ENCODE results near the gene ALKBH5. TPM values are rescaled to one million over a fixed set of nuclear protein-coding genes. Genes with fewer than 3 reads are reported as not detected.

ALKBH5 gene
- total and polyA plus RNA-seq, 10 of the 15 experiments (the other 5 are each of a cell fraction or from before 2014, with no cell fraction given) = 13.7 to 99.9 (median 52.4) TPM

DNA sequence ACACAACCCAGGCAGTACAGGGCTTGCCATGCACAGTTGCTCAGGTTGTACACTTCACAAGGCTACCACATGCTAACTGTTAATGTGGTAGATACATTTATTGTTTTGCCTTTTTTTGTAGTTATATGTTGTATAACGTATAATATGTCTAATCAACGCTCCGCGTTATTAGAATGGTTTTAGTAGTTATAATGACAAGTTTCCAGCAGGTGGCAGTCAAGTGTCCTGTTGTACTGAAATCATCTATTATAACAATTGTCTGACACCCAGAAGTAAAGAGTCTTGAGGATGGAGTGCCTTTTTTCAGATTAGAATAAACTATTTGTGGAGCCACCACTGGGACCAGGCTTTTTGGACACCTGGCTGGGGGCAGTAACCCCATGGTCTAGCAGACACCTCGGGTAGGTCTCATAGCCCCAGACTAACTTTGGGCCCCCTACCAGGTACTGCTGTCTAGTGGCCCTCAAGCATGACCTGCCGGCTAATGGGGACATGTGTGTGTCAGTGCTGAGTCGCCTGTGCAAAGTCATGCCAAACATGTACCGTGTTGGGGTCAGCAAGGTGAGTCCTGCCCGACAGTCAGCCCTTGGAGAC lies 42.3 kb upstream of the ALKBH5 start (continued):
- no peak for TF ChIP-seq CBX5 (IDR thresholded peaks at IDR 0.05; ENCODE audit: low read depth)
- TF ChIP-seq SMAD1 (IDR thresholded peaks at IDR 0.05; ENCODE audit: low read depth, partially characterized antibody) = no peak
- no peak for TF ChIP-seq NFXL1 (IDR thresholded peaks at IDR 0.05; ENCODE audit: borderline replicate concordance)
- TF ChIP-seq TARDBP (IDR thresholded peaks at IDR 0.05; ENCODE audit: borderline replicate concordance) = no peak
- no peak for TF ChIP-seq NFIC (IDR thresholded peaks at IDR 0.05; ENCODE audit: low read depth, low read length)
- TF ChIP-seq BMI1 (IDR thresholded peaks at IDR 0.05; ENCODE audit: borderline replicate concordance) = no peak
- no peak for TF ChIP-seq KAT2A (conservative IDR thresholded peaks at IDR 0.05; ENCODE audit: control insufficient read depth, low read depth, low read length)
- no peak for TF ChIP-seq SPI1 (IDR thresholded peaks at IDR 0.05; ENCODE audit: borderline replicate concordance, insufficient read depth, low read depth, low read length)

DNA sequence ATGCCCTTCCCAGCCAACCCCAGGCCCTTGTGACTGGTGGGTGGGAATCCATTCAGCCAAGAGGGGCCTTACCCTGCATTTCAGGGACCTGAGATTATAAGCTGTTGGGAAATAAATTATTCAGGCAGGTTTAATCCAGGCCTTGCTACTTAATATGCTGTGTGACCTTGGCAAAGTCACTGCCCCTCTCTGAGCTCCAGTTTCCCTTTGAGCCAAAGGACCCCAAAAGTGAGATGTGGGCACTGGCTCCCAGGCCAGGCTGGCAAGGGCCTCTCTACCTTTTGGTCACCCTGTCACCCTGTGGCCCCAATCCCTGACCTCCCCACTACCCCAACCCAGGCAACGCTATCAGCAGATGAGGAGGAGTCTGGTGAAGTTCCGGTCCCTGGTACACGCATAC lies 41.2 kb upstream of the ALKBH5 start:
- no peaks in the 10 kb centered on the region for H4K20me1 ChIP-seq (ENCODE audit: control insufficient read depth, insufficient read depth)
- H3K4me1 ChIP-seq (ENCODE audit: control insufficient read depth, insufficient read depth, low read length) = no peaks in the 10 kb centered on the region
- intact Hi-C loops (cut with micrococcal nuclease; ENCODE audit: unreplicated experiment) (no loop called here), in situ Hi-C loops (cut with MboI) (no loop called here)
- no peak for TF ChIP-seq SPI1 (IDR thresholded peaks at IDR 0.05; ENCODE audit: borderline replicate concordance, insufficient read depth, low read depth, low read length)
- H3K27me3 ChIP-seq (replicated peaks in 1 of 2; ENCODE audit: control insufficient read depth in 2 of 2, insufficient read depth in 2 of 2, low read length in 1 of 2) = no peaks in the 10 kb centered on the region
- H3K4me3 ChIP-seq = no peak overlapping the region
- no TSS peak for BruUV-seq (replicated peaks)
- no peaks in the 10 kb centered on the region for H3K9me3 ChIP-seq (replicated peaks; ENCODE audit: control insufficient read depth, insufficient read depth, low read length)
- ChIA-PET RAD21 (ENCODE audit: unreplicated experiment) (interaction anchor here (1.3 to 4.3 kb wide), 4 partner anchors 16 to 73 kb away, joined by 4 to 28 read pairs (median 7); no protein-coding TSS in a partner anchor), CTCF (interaction anchor here (0.6 to 4.8 kb wide), 12 partner anchors 11 to 166 kb away, joined by 3 to 43 read pairs (median 5); partner anchors contain the start of gene ALKBH5), POLR2A (no interaction called here), SMC1A (ENCODE audit: uncharacterized antibody, unreplicated experiment) (interaction anchor here (0.9 to 2.1 kb wide), 6 partner anchors 38 to 76 kb away, joined by 3 to 9 read pairs (median 5); no protein-coding TSS in a partner anchor)
- H2AFZ ChIP-seq (ENCODE audit: control insufficient read depth, low read depth, low read length) = no peak overlapping the region
- no peak for DNase-seq (ENCODE audit: low read depth, low spot score)
- H3K4me2 ChIP-seq (ENCODE audit: control insufficient read depth, insufficient read depth) = no peak overlapping the region
- no peak for FAIRE-seq
- H3K36me3 ChIP-seq (ENCODE audit: control insufficient read depth in 2 of 2, insufficient read depth in 2 of 2, low read length in 1 of 2) = no peaks in the 10 kb centered on the region
- H3K9ac ChIP-seq (ENCODE audit: control insufficient read depth, insufficient read depth, low read length) = no peak overlapping the region
- WGBS (ENCODE audit: insufficient coverage, insufficient replicate concordance, low lambda C conversion rate, missing lambda C conversion rate) = 67% methylated on average over 3 of the region's 3 CpGs
- no peak overlapping the region for H3K27ac ChIP-seq (ENCODE audit: control insufficient read depth, insufficient read depth)
- no peaks in the 10 kb centered on the region for H3K79me2 ChIP-seq (ENCODE audit: control insufficient read depth, insufficient read depth, low read length)
- ATAC-seq = no peak

All from GM12878 (cell line).